HG03565 (cell line): ENCODE data around the gene XCR1.
"Not testable (repeated sequence)": the region's sequence is repeated elsewhere in the genome, so short reads cannot be mapped to it uniquely, and the experiment has no call there.

Source experiments
- ATAC-seq: cut with Tn5 transposase; IDR thresholded peaks from one replicate; pipeline ENCODE4 v1.9.1; 2021; ENCODE audit warnings: mild to moderate bottlenecking, moderate library complexity; ENCODE audit not compliant: unreplicated experiment

The XCR1 gene

GRCh38 chr3:46046231-46046630, 18.9 kb upstream of the XCR1 start:
- ATAC-seq, result not testable (repeated sequence)

- no peak for ATAC-seq
Measured at GRCh38 chr3:46038916-46039315, 11.6 kb upstream of the XCR1 start.

- ATAC-seq, result not testable (repeated sequence)
Measured at GRCh38 chr3:46038071-46038470, 10.8 kb upstream of the XCR1 start.

DNA sequence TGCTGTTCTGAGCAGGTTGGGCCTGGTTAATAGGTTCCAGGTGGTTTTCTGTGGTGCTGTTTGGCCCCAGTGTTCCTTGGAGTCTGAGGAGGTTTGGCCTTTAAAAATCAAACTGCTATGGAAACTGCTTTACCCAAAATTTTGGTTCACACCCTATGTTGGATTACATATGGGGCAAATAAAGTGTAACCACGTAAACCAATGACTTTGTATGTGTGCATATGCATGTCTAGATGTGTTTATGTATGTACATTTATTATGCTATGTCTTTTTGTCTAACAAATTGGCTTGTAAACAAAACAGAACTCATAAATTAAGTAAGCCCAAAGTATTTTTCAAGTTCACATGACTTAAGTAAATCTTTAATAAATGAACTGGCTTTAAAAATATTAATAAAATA, 8.9 kb upstream of the XCR1 start:
- ATAC-seq, result no peak

GRCh38 chr3:46031747-46032146, 4.5 kb upstream of the XCR1 start:
- ATAC-seq, result no peak

DNA sequence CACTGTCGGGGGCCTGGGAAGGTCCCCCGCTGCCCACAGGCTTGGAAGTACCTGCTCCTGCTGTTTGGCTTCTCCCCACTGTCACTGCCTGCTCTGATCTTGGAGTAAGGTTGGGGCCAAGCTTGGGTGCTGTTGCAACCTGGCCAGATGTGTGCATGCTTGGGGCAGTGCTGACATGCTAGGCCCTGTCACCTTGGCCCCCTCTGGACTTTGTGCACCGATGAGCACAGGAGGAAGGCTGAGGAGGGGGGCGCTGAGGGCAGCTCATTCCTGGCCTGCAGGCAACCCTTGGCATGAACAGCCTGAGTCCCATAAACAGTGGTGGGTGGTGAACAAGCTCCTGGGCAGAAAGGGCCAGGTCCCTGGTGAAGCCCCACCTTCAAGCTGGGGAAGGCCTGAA, 4.0 kb upstream of the XCR1 start:
- ATAC-seq, result no peak

GRCh38 chr3:46030626-46031025, 3.3 kb upstream of the XCR1 start:
- no peak for ATAC-seq

DNA sequence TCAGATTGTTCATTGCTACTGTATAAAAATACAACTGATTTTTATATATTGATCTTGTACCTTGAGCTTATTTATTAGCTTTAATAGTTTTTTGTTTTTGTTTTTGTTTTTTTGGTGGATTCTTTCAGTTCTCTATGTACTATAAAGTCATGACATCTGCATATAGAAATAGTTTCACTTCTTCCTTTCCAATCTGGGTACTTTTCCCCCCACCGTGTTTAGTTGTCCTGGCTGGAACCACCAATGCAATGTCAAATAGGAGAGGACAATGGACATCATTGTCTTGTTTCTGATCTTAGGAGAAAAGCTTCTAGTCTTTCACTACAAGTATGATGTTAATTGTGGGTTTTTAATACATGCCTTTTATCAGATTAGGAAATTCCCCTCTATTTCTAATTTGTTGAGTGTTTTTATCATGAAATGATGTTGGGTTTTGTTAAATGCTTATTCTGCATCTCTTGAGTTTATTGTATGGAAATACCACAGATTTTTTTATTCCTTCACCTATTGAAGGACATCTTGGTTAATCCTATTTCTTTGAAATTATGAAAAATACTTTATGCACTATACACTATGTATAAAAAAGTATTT, 2.8 kb upstream of the XCR1 start:
- no peak for ATAC-seq

DNA sequence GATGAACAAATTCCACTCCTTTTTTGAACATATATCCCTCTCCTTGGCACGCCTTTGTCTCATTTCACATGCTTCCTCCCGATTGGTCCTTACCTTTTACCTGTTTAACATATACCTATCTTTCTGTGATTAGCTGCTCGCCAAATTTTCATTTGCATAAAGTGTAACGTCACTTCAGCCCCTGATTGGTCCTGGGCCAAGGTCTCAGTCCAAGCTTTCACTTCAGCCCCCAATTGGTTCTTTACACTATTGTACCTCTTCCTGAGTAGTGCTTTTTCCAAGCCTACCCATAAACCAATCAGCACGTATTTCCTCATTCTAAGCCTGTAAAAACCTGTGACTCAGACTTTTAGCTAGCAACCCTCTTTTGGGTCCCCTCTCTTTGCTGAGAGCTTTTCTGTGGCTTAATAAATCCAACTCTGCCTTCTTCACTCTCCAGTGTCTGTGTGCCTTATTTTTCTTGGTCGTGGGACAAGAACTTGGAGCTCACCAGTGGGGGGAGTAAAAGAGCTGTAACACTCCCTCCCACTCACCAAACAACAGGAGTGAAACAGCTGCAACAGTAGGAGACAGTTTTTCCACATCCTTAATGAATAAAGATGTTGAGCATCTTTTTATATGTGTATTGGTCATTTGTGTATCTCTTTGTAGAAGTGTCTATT, 584 bp upstream of the XCR1 start:
- ATAC-seq, result no peak

GRCh38 chr3:46025139-46025538, 2.1 kb downstream of the XCR1 start:
- ATAC-seq, result no peak

GRCh38 chr3:46024131-46024530, 3.2 kb downstream of the XCR1 start:
- ATAC-seq, result no peak

- ATAC-seq, result no peak
Measured at GRCh38 chr3:46022909-46023785, 4.1 kb downstream of the XCR1 start.

DNA sequence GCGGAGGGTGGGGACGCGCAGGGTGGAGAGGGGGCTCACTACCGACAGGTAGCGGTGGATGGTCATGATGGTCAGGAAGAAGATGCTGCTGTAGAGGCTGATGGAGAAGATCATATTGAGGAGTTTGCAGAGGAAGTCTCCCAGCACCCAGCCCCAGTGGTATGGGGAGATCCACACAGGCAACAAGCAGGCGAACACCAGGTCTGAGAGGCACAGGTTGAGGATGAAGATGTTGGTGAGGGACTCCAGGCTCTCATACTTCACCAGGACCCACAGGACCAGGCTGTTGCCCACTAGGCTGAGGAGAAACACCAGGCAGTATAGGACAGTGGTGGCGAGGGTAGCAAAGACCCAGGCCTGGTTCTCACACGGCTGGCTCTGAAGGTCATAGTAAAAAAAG, 5.8 kb downstream of the XCR1 start:
- no peak for ATAC-seq

DNA sequence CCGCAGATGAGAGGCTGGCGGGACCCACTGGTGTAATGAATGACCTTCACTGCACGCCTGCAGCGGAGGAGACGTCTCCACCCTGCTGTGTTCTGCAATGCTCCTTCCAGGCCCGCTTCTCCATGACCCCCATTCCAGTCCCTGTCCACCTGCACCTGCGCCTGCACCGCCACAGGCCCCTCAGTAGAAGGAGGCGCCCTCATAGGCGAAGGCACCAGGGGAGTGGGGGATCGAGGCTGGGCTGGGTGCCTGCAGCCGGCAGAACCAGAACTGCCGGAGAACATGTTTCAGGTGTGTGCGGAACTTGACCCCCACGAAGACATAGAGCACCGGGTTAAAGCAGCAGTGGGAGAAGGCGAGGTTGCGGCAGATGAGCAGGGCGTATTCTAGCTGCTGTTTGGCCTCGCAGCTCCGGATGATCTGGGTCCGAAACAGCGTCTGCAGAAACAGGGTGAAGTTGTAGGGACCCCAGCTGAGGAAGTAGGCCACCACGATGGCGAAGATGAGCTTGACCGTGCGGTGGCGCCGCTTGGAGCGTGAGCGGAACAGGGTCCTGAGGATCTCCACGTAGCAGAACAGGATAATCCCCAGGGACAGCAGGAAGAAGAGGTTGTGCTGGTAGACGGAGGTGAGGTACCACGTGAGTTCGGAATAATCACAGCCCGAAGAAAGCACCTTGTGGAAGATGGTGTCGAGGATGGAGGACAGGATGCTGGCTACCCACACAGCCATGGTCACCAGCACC, 6.3 kb downstream of the XCR1 start:
- no peak for ATAC-seq

- ATAC-seq, result no peak
Measured at GRCh38 chr3:46019707-46020106, 7.6 kb downstream of the XCR1 start.

- ATAC-seq, result no peak
Measured at GRCh38 chr3:46017720-46018119, 9.6 kb downstream of the XCR1 start.

DNA sequence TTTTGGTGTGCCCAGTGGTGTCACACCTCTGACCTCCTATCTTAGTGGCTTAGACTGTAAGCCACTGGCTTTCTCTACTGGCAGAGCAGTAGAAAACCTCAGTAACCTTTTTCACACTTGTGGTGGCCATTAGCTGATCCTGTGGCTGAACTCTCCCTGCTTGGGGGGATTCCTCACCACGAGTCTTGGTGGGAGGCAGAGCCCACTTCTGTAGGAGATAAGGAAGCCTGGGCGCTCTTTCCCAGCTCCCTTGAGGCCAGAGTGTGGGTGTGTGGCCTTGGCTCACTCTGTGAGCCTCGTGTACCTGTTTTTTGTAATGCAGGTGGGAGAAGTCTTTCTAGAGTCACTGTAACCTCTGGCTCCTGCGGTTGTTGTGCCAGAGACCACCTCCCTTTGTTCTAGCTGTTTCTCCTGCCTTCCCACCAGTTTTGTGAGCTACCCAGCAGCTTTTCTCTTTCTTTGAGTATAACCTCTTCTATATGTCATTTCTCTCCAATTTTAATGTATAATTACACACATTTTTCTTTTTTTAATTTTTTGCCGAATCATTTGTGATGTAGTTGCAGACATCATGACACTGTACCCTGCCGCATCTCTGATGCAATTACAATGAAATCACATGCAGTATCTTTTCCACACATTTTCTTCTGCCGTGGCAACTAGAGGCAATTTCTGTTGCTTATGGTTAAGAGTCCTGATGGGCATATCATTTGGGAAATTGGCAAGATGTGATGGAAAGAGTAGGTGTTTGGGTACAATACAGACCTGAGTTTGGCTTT, 13.8 kb downstream of the XCR1 start:
- no peak for ATAC-seq

GRCh38 chr3:46012246-46012645, 15.0 kb downstream of the XCR1 start:
- ATAC-seq, result no peak

DNA sequence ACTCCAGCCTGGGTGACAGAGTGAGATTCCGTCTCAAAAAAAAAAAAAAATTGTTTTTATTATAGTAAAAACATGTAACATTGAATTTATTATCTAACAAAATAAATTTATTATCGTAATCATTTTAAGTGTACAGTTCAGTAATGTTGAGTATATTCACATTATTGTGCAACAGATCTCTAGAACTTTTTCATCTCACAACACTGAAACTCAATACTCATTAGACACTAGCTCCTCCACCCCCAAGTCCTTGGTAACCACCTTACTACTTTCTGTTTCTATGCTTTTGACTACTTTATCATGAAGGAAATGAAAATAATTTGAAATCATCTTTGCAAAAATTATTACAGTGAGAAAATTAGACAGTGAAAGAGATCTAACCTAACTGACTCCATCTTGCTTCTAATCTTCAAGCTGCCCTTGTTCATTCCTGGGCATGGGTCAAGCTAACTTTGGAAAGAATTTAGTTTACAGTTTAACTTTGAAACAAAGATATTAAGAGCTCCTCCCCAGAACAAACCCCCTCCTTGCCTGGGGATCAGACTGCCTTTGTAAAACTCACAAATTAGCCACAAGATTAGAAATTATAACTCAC, 16.7 kb downstream of the XCR1 start:
- no peak for ATAC-seq

- ATAC-seq, result no peak
Measured at GRCh38 chr3:46008058-46008457, 19.2 kb downstream of the XCR1 start.
